Loucy (cell line): ENCODE data around the gene LARP4B.

Source experiments
- EZH2phosphoT487 ChIP-seq: fragments of 200-600 bp; IDR thresholded peaks from 2 replicates; pipeline ENCODE4 v1.6.1; 2018; ENCODE audit warnings: antibody characterized with exemption, mild to moderate bottlenecking, moderate library complexity, borderline replicate concordance
- TF ChIP-seq, protein P1 (sequence below): fragments of 200-600 bp; sonication (generic); conservative IDR thresholded peaks from 2 replicates; pipeline ENCODE4 v1.5.1; 2014; ENCODE audit warnings: mild to moderate bottlenecking, antibody characterized with exemption, low read length

DNA sequence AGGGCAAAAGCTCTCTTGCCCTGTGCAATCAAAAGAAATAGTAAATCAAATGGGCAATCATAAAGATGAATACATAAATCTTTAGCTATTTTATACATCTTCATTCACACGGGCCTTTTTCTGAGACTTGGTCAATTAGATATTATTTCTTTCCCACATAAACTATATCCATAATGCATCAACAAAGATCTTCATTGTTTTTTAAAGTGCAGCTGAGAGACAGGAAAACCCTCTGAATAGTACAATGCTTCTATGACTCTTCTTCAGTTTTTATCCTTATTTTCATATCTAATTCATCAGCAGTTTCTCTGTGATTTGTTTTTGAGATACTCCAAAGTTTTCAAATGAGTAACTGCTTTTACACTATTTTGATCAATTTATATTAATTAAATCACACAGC, 25.5 kb downstream of the LARP4B start:
- TF ChIP-seq, protein P1, sequence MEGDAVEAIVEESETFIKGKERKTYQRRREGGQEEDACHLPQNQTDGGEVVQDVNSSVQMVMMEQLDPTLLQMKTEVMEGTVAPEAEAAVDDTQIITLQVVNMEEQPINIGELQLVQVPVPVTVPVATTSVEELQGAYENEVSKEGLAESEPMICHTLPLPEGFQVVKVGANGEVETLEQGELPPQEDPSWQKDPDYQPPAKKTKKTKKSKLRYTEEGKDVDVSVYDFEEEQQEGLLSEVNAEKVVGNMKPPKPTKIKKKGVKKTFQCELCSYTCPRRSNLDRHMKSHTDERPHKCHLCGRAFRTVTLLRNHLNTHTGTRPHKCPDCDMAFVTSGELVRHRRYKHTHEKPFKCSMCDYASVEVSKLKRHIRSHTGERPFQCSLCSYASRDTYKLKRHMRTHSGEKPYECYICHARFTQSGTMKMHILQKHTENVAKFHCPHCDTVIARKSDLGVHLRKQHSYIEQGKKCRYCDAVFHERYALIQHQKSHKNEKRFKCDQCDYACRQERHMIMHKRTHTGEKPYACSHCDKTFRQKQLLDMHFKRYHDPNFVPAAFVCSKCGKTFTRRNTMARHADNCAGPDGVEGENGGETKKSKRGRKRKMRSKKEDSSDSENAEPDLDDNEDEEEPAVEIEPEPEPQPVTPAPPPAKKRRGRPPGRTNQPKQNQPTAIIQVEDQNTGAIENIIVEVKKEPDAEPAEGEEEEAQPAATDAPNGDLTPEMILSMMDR, result no peak
- no peak for TF ChIP-seq EZH2phosphoT487
